K562 (cell line): Measurements from ENCODE around the gene ADAD1. TPM values are rescaled to one million over a fixed set of nuclear protein-coding genes. Genes with fewer than 3 reads are reported as not detected.

Source experiments
- ATAC-seq: fragments of 200-7000 bp; cut with Tn5 transposase; 3 replicates; pipeline ENCODE4 v1.9.1; 2020; ENCODE audit warnings: moderate library complexity
- BruUV-seq: library from RNA; stranded (reverse); fragments of 400-500 nt; replicated peaks from 2 replicates; lab custom pipeline; 2021; lab: Mats Ljungman, UMichigan
- CTCF ChIA-PET: fragments of 300-600 bp; formaldehyde crosslinking; extraction: SDS; loops from one replicate; lab custom pipeline; 2021; ENCODE audit warnings: low intra/inter-chr PET ratio; lab: Yijun Ruan, JAX
- POLR2A ChIA-PET: fragments of 300-600, 350-650 bp; sonication (Branson Sonifier 250); formaldehyde crosslinking; extraction: SDS; loops from one replicate; lab custom pipeline; 2021; ENCODE audit warnings: antibody characterized with exemption, inconsistent platforms; lab: Yijun Ruan, JAX
- DNase-seq, 4 experiments: peaks; one replicate each; pipeline versions ENCODE4 v3.0.0 to v3.0.0-alpha.2; 2011 to 2018; ENCODE audit warnings: low spot score in 3 of 4, mixed read lengths in 3 of 4; ENCODE audit errors: extremely low read depth in 1 of 4
- FAIRE-seq: peaks from 2 replicates; lab custom pipeline; 2011; peaks lifted over from hg19 to GRCh38; lab: Jason Lieb, UNC
- H2AFZ ChIP-seq: 2 replicates; pipeline ENCODE4 v1.6.0; 2011; ENCODE audit warnings: low read depth, low read length, control low read depth, inconsistent platforms
- H3K27ac ChIP-seq: fragments of 200-600 bp; 3 replicates; pipeline ENCODE4 v1.8.0; 2011; ENCODE audit warnings: low read depth, mild to moderate bottlenecking, control low read depth, inconsistent platforms, low read length, moderate library complexity, mixed read lengths; ENCODE audit errors: extremely low read depth
- H3K27me3 ChIP-seq, 2 experiments: fragments of 300-600 bp in 1 of 2; 2 replicates in 1 of 2; 3 replicates in 1 of 2; pipeline versions ENCODE4 v1.6.0 to v1.8.0; 2011; ENCODE audit warnings: inconsistent platforms in 2 of 2, low read length in 2 of 2, mild to moderate bottlenecking in 1 of 2, mixed read lengths in 1 of 2, moderate library complexity in 1 of 2; ENCODE audit not compliant: control insufficient read depth in 2 of 2, insufficient read depth in 2 of 2
- H3K36me3 ChIP-seq: fragments of 300-600 bp; 3 replicates; pipeline ENCODE4 v1.8.0; 2011; ENCODE audit warnings: mild to moderate bottlenecking, low read length, inconsistent platforms; ENCODE audit not compliant: control insufficient read depth, insufficient read depth
- H3K4me1 ChIP-seq, 2 experiments: fragments of 200-600 bp in 1 of 2; replicated peaks in 1 of 2; 2 replicates in 1 of 2; 3 replicates in 1 of 2; pipeline versions ENCODE4 v1.5.1 to v1.8.0; 2011; ENCODE audit warnings: inconsistent platforms in 2 of 2, low read length in 2 of 2, mild to moderate bottlenecking in 1 of 2, mixed read lengths in 1 of 2, moderate library complexity in 1 of 2; ENCODE audit not compliant: control insufficient read depth in 2 of 2, insufficient read depth in 2 of 2
- H3K4me2 ChIP-seq: 2 replicates; pipeline ENCODE4 v1.6.1; 2011; ENCODE audit warnings: low read length, control low read depth, inconsistent platforms, mixed read lengths; ENCODE audit not compliant: insufficient read depth
- H3K4me3 ChIP-seq: fragments of 200-600 bp; sonication (generic), shearing (Covaris generic); 2 replicates; pipeline ENCODE4 v1.5.1; 2016; ENCODE audit warnings: control low read depth, inconsistent platforms
- H3K79me2 ChIP-seq: fragments of 200-600 bp; 3 replicates; pipeline ENCODE4 v1.8.0; 2011; ENCODE audit warnings: low read length, inconsistent platforms; ENCODE audit not compliant: control insufficient read depth, insufficient read depth
- H3K9ac ChIP-seq, 2 experiments: 2 replicates each; pipeline versions ENCODE4 v1.6.0 to v1.6.1; 2011; ENCODE audit warnings: low read depth in 2 of 2, low read length in 2 of 2, control low read depth in 1 of 2, inconsistent platforms in 1 of 2, mild to moderate bottlenecking in 1 of 2, mixed read lengths in 1 of 2; ENCODE audit not compliant: insufficient read depth in 1 of 2
- H3K9me1 ChIP-seq: one replicate; pipeline ENCODE4 v1.6.0; 2011; ENCODE audit warnings: inconsistent platforms, mild to moderate bottlenecking, low read length, moderate library complexity; ENCODE audit not compliant: control insufficient read depth, insufficient read depth
- H3K9me3 ChIP-seq: replicated peaks from 2 replicates; pipeline ENCODE4 v1.5.1; 2011; ENCODE audit warnings: low read depth, low read length, inconsistent platforms; ENCODE audit not compliant: control insufficient read depth, insufficient read depth
- H4K20me1 ChIP-seq: replicated peaks from 2 replicates; pipeline ENCODE4 v1.6.1; 2011; ENCODE audit warnings: low read length, inconsistent platforms, mixed read lengths; ENCODE audit not compliant: control insufficient read depth, insufficient read depth
- BDP1 ChIP-seq: IDR thresholded peaks from 3 replicates; pipeline ENCODE4 v1.6.1; 2011; ENCODE audit not compliant: insufficient read length, insufficient read depth
- CREM ChIP-seq: IDR thresholded peaks from 2 replicates; pipeline ENCODE4 v1.6.1; 2014; ENCODE audit warnings: antibody characterized with exemption, low read depth
- E2F6 ChIP-seq, 2 experiments: IDR thresholded peaks; 2 replicates each; pipeline ENCODE4 v1.6.1; 2011; ENCODE audit warnings: borderline replicate concordance in 1 of 2, control low read depth in 1 of 2, low read depth in 1 of 2, low read length in 1 of 2, mild to moderate bottlenecking in 1 of 2, mixed read lengths in 1 of 2, moderate library complexity in 1 of 2; ENCODE audit not compliant: insufficient read depth in 1 of 2, insufficient read length in 1 of 2, poor library complexity in 1 of 2, severe bottlenecking in 1 of 2; ENCODE audit errors: extremely low read depth in 1 of 2
- HINFP ChIP-seq: fragments of 450-650 bp; conservative IDR thresholded peaks from 2 replicates; pipeline ENCODE4 v1.6.1; 2016; ENCODE audit warnings: missing genetic modification characterization, low read depth, mild to moderate bottlenecking, control low read depth, missing compliant biosample characterization
- HOXB6 ChIP-seq: fragments of 250-450 bp; sonication (Bioruptor Pico); IDR thresholded peaks from 2 replicates; pipeline ENCODE4 v1.5.1; 2022; ENCODE audit warnings: mild to moderate bottlenecking, borderline replicate concordance
- SAFB2 ChIP-seq: fragments of 200-400 bp; formaldehyde crosslinking; IDR thresholded peaks from 2 replicates; pipeline ENCODE4 v1.6.1; 2018; ENCODE audit warnings: borderline replicate concordance, low read length, low read depth, moderate library complexity; ENCODE audit not compliant: severe bottlenecking
- TAF7 ChIP-seq: fragments of 450-650 bp; IDR thresholded peaks from 2 replicates; pipeline ENCODE4 v1.6.1; 2016; ENCODE audit warnings: missing genetic modification characterization, missing compliant biosample characterization
- ZBTB33 ChIP-seq: sonication (generic); formaldehyde crosslinking; IDR thresholded peaks from 2 replicates; pipeline ENCODE4 v1.8.1; 2023; ENCODE audit warnings: mild to moderate bottlenecking, missing genetic modification reagents
- ZNF12 ChIP-seq: sonication (generic); formaldehyde crosslinking; IDR thresholded peaks from 2 replicates; pipeline ENCODE4 v1.4.0; 2020; ENCODE audit warnings: mild to moderate bottlenecking, missing genetic modification reagents
- WGBS: fragments of 100-300 bp; shearing (Covaris generic); methylation state at CpG from one replicate; pipeline ENCODE4 v1.1.6; 2016; ENCODE audit warnings: low coverage, mixed read lengths; ENCODE audit not compliant: insufficient coverage; ENCODE audit errors: missing lambda C conversion rate; 5-methylcytosine and 5-hydroxymethylcytosine counted together
- in situ Hi-C: fragments of 300-500 bp; cut with MboI; formaldehyde crosslinking; loops from 4 replicates; pipeline ENCODE4 v1.15.0; 2018; ENCODE audit warnings: inconsistent platforms, mixed read lengths
- intact Hi-C: fragments of 100-400 bp; cut with micrococcal nuclease; formaldehyde crosslinking; loops from 2 replicates; pipeline ENCODE4 v1.14.2; 2022
- polyA plus RNA-seq, 8 experiments: library from polyadenylated mRNA; depleted of rRNA in 4 of 8; stranded (reverse) in 5 of 8; unstranded in 3 of 8; fragments of >200 nt; fragmentation: Nextera tagmentation in 2 of 8; fragmentation: Illumina TruSeq in 1 of 8; extraction: Ambion mirVana in 2 of 8; extraction: Trizol in 1 of 8; gene quantifications; 2 replicates each; pipeline versions ENCODE4 v1.2.1 to v1.2.3, GENCODE V29; 2011 to 2014; ENCODE audit warnings: inconsistent platforms in 1 of 8, missing spikeins in 1 of 8
- total RNA-seq, 7 experiments: library from RNA; depleted of rRNA in 6 of 7; stranded (reverse); fragments of >200 nt in 6 of 7; fragmentation: Illumina TruSeq in 2 of 7; extraction: Trizol in 2 of 7; gene quantifications; 2 replicates each; pipeline versions ENCODE4 v1.2.1 to v1.2.3, GENCODE V29; 2011 to 2021; ENCODE audit warnings: low replicate concordance in 1 of 7
- TF ChIP-seq, protein P1 (sequence below), 2 experiments: fragments of 200-800 bp in 1 of 2; sonication (Bioruptor generic) in 1 of 2; sonication (generic) in 1 of 2; formaldehyde crosslinking in 1 of 2; IDR thresholded peaks in 1 of 2; conservative IDR thresholded peaks in 1 of 2; 2 replicates each; pipeline versions ENCODE4 v1.5.0 to v1.6.1; 2016 to 2020; ENCODE audit warnings: missing compliant biosample characterization in 1 of 2, missing genetic modification characterization in 1 of 2, missing genetic modification reagents in 1 of 2
- TF ChIP-seq, protein P2 (sequence below): fragments of 450-650 bp; IDR thresholded peaks from 2 replicates; pipeline ENCODE4 v1.6.1; 2014; ENCODE audit warnings: low read depth, mild to moderate bottlenecking, moderate library complexity, borderline replicate concordance

ADAD1 gene
- total and polyA plus RNA-seq, 9 of the 15 experiments (the other 6 are each of a cell fraction or from before 2014, with no cell fraction given): not detected

DNA sequence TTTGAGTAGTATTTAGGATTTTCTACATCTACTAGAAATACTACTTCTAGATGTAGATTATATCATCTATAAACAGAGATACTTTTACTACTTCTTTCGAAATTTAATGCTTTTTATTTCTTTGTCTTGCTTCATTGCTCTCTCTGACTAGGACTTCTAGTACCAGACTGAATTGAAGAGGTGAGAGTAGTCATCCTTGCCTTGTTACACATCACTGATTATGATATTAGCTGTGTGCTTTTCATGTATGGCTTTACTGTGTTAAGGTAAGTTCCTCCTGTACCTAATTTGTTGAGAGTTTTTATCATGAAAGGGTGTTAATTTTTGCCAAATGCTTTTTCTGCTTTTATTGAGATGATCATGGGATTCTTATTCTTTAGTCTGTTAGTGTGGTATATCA, 97.3 kb downstream of the ADAD1 start:
- H3K9ac ChIP-seq: no peak overlapping the region
- H3K79me2 ChIP-seq: no peaks in the 10 kb centered on the region
- BruUV-seq: no TSS peak
- peaks cover 0 to 15% of the 10 kb centered on the region in 2 experiments; a peak in 3 of 5 replicates for H3K4me1 ChIP-seq
- ATAC-seq (no peak), DNase-seq (no peak), FAIRE-seq (peak; percentile 29)
- ChIA-PET CTCF (no interaction called here), POLR2A (no interaction called here)
- H3K4me2 ChIP-seq: no peak overlapping the region
- H3K36me3 ChIP-seq: no peaks in the 10 kb centered on the region
- in situ Hi-C loops: no loop called here
- no peaks in the 10 kb centered on the region for H3K9me1 ChIP-seq
- 14% methylated on average over 1 of the region's 1 CpG for WGBS
- no peaks in the 10 kb centered on the region for H3K27me3 ChIP-seq
- no peak overlapping the region for H3K4me3 ChIP-seq
- H4K20me1 ChIP-seq: no peaks in the 10 kb centered on the region
- TF ChIP-seq ZNF12: no peak
- TF ChIP-seq SAFB2: no peak
- no peak for TF ChIP-seq HOXB6 (CRISPR knock-in tag)
- TF ChIP-seq, protein P1, sequence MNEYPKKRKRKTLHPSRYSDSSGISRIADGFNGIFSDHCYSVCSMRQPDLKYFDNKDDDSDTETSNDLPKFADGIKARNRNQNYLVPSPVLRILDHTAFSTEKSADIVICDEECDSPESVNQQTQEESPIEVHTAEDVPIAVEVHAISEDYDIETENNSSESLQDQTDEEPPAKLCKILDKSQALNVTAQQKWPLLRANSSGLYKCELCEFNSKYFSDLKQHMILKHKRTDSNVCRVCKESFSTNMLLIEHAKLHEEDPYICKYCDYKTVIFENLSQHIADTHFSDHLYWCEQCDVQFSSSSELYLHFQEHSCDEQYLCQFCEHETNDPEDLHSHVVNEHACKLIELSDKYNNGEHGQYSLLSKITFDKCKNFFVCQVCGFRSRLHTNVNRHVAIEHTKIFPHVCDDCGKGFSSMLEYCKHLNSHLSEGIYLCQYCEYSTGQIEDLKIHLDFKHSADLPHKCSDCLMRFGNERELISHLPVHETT (CRISPR knock-in tag; conservative IDR thresholded peaks at IDR 0.05 in 1 of 2, IDR thresholded peaks at IDR 0.05 in 1 of 2): no peak
- TF ChIP-seq CREM: no peak
- no peak for TF ChIP-seq BDP1
- TF ChIP-seq, protein P2, sequence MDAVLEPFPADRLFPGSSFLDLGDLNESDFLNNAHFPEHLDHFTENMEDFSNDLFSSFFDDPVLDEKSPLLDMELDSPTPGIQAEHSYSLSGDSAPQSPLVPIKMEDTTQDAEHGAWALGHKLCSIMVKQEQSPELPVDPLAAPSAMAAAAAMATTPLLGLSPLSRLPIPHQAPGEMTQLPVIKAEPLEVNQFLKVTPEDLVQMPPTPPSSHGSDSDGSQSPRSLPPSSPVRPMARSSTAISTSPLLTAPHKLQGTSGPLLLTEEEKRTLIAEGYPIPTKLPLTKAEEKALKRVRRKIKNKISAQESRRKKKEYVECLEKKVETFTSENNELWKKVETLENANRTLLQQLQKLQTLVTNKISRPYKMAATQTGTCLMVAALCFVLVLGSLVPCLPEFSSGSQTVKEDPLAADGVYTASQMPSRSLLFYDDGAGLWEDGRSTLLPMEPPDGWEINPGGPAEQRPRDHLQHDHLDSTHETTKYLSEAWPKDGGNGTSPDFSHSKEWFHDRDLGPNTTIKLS: no peak
- no peak for TF ChIP-seq E2F6 (IDR thresholded peaks at IDR 0.05; ENCODE audit: borderline replicate concordance in 1 of 2, extremely low read depth in 1 of 2, insufficient read depth in 1 of 2, insufficient read length in 1 of 2, low read depth in 1 of 2, low read length in 1 of 2, poor library complexity in 1 of 2, severe bottlenecking in 1 of 2)
- TF ChIP-seq TAF7 (tag): no peak
- no peak for TF ChIP-seq HINFP (tag)
- TF ChIP-seq ZBTB33 (CRISPR knock-in tag): no peak
- 0 out of 2 replicates have a peak overlapping the region, but pooled peaks have one; percentile 2 for H2AFZ ChIP-seq
- H3K27ac ChIP-seq: no peak overlapping the region
- intact Hi-C loops: no loop called here
- H3K9me3 ChIP-seq: 0 out of 2 replicates have a peak, but pooled peaks cover 1% of the 10 kb centered on the region
